ENCODE data around the gene KLF3.

The KLF3 gene

GRCh38 chr4:38686682-38687081, 22.7 kb downstream of the KLF3 start:
- in situ Hi-C loops (cut with HindIII; ENCODE audit: low pct_ligation_motif_present, low pct_unique_long_range_greater_than_20kb, low sequenced_read_pairs): no loop called here
- DNase-seq: no peak

GRCh38 chr4:38687571-38688011, 23.6 kb downstream of the KLF3 start:
- in situ Hi-C loops (cut with HindIII; ENCODE audit: low pct_ligation_motif_present, low pct_unique_long_range_greater_than_20kb, low sequenced_read_pairs): no loop called here
- DNase-seq: no peak

- no peak for DNase-seq
- in situ Hi-C loops (cut with HindIII; ENCODE audit: low pct_ligation_motif_present, low pct_unique_long_range_greater_than_20kb, low sequenced_read_pairs): no loop called here
Observed at GRCh38 chr4:38688676-38689355, 24.8 kb downstream of the KLF3 start.

DNA sequence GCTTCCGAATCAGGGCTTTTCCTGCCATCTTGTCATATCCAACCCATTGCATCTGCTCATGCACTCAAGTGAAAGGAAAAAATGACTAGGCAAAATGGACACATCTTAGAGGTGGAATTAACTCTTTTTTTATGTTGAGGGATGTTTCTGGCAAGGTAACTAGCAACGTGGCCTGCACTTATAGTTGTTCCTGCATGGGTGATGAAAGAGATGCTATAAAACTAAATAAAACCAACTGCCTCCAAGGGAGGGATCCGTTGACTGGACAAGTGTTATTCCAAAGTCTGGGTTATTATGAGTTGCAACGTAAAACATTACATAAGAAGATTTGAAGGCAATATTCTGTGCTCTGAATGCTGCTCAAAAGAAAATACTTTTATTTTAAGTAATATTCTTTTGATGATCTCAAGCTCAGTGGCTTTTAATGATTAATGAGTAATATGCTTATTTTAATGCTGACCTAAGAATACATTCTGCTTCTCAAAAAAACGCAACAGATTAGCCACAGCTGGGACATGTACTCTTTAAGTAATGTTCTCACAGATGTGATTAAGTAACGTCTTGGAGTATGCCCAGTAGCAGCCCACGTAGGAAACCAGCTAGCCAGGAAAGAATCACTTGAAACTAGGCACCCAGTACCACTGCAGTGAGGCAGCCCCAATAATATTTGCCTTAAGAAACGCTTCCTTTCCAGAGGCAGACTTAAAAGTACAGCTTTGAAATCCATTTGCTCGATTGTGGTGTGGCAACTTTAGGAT, 27.4 kb downstream of the KLF3 start:
- no peak for DNase-seq
- in situ Hi-C loops (cut with HindIII; ENCODE audit: low pct_ligation_motif_present, low pct_unique_long_range_greater_than_20kb, low sequenced_read_pairs): no loop called here

- DNase-seq: no peak
- in situ Hi-C loops (cut with HindIII; ENCODE audit: low pct_ligation_motif_present, low pct_unique_long_range_greater_than_20kb, low sequenced_read_pairs): no loop called here
Observed at GRCh38 chr4:38692421-38692820, 28.4 kb downstream of the KLF3 start.

DNA sequence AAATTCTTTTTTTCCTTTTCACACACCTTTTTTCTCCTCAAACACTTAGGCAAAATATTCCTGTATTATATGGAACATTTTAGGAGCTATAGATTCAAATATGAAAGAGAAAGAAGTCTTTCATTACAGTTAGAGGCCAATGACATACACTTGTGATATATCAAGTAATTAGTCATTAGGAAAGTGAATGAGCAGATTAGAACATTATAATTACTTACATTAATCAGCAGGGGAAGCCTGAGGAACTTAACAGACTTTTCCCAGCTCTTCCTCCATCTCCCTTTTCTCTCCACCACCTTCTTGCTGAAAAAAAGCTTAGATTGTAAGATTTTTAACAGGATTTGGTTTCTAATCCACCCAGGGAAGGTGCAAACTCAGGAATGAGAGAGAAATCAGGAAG, 29.6 kb downstream of the KLF3 start:
- in situ Hi-C loops (cut with HindIII; ENCODE audit: low pct_ligation_motif_present, low pct_unique_long_range_greater_than_20kb, low sequenced_read_pairs): no loop called here
- DNase-seq: no peak

DNA sequence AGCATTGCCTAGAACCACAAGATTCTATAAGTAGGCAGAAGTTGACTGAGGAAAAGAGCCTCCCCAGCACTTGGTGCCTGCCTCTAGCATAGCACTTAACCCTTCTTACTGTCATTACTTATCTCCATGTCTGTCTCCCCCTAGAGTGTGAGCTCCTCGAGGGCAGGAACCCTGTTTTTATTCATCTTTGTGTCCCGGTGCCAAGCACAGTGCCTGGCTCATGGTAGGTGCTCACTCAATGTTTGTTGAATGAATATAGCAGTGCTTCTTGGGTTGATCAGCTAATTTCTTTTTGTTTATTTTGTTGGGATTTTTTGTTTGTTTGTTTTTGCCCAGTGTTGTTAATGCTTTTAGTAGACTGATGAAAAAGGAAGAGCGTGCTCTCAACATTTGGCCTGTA, 30.3 kb downstream of the KLF3 start:
- in situ Hi-C loops (cut with HindIII; ENCODE audit: low pct_ligation_motif_present, low pct_unique_long_range_greater_than_20kb, low sequenced_read_pairs): no loop called here
- no peak for DNase-seq

DNA sequence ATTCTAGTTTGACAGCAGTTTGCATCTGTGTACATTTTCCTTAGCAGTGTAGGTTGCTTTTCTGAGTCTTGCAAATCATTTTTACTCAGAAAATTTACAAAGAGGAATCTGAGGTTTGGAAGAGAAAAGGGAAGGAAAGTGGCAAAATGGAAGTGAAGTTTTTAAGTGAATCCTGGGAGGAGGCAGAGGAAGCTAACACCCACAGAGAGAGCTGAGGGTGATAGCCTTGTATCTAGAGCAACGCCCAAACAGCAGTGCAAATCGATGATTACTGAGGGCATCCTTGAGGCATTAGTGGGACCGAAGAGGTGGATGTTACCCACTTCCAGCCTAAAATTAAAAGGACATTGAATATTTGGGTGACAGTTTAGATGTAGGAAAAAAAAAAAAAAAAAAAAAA, 31.8 kb downstream of the KLF3 start:
- no peak for DNase-seq
- in situ Hi-C loops (cut with HindIII; ENCODE audit: low pct_ligation_motif_present, low pct_unique_long_range_greater_than_20kb, low sequenced_read_pairs): no loop called here

- DNase-seq: no peak
- in situ Hi-C loops (cut with HindIII; ENCODE audit: low pct_ligation_motif_present, low pct_unique_long_range_greater_than_20kb, low sequenced_read_pairs): no loop called here
Observed at GRCh38 chr4:38696697-38697096, 32.7 kb downstream of the KLF3 start.

DNA sequence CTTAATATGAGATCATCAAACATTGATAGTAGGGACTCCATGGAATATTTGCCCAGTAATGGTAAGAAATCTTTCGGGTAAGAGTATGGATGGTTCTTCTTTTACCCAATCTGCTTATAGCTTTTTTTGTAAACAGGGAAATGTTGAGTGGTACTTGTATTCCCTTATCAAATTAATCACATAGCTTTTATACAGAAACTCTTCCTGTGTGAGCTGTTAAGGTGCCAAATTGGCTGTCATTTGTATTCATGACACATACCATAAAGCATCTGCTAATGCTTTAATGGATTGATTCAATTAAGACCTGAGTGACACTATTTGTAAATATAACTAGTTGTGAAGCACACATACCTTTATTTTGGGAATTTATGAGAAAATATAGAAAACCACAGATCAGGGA, 34.2 kb downstream of the KLF3 start:
- no peak for DNase-seq
- in situ Hi-C loops (cut with HindIII; ENCODE audit: low pct_ligation_motif_present, low pct_unique_long_range_greater_than_20kb, low sequenced_read_pairs): no loop called here

- DNase-seq: no peak
- in situ Hi-C loops (cut with HindIII; ENCODE audit: low pct_ligation_motif_present, low pct_unique_long_range_greater_than_20kb, low sequenced_read_pairs): no loop called here
Observed at GRCh38 chr4:38699112-38699511, 35.1 kb downstream of the KLF3 start.

- no peak for DNase-seq
- in situ Hi-C loops (cut with HindIII; ENCODE audit: low pct_ligation_motif_present, low pct_unique_long_range_greater_than_20kb, low sequenced_read_pairs): no loop called here
Observed at GRCh38 chr4:38703635-38704034, 39.6 kb downstream of the KLF3 start.

DNA sequence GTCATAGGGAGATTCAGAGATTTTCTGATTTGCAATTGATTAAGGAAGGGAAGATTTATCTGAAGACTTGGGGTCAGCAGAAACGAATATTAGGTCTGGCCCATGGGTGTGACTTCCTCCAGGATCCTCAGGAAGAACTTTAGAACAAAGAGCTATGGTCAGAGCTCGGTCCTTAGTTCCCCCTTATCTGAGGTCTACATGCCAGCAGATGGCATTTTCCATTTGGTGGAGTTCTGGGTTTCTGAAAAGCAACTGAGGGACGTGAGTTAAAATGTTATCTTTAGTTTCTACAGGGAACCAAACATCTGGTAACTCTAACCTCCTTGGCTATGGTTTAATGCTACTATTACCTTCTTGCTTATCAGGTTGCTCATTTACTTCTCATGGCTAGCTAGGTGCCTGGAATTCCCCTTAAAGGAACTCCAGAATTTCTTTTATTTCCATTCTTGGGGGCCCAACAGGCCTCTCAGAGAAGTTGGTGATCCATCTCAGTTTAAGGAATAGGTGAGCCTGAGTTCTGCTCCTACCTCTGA, 40.7 kb downstream of the KLF3 start:
- no peak for DNase-seq
- in situ Hi-C loops (cut with HindIII; ENCODE audit: low pct_ligation_motif_present, low pct_unique_long_range_greater_than_20kb, low sequenced_read_pairs): no loop called here

DNA sequence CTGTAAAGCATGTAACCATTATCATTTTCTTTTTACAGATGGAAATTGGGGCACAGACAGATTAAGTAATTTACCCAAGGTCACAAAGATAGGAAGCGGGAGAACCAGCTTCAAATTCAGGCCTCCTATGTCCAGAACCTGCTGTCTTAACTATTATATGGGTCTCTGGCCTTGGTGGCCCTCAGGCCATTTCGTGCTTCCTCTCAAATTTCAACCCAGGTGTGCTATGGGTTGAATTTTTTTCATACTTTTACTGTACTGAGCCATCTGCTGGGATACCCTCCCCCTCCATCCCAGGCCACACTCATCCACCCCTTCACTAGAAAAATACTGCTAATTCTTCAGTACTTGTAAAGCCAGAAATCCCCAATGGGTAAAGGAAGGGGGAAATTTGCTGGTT, 42.3 kb downstream of the KLF3 start:
- in situ Hi-C loops (cut with HindIII; ENCODE audit: low pct_ligation_motif_present, low pct_unique_long_range_greater_than_20kb, low sequenced_read_pairs): no loop called here

DNA sequence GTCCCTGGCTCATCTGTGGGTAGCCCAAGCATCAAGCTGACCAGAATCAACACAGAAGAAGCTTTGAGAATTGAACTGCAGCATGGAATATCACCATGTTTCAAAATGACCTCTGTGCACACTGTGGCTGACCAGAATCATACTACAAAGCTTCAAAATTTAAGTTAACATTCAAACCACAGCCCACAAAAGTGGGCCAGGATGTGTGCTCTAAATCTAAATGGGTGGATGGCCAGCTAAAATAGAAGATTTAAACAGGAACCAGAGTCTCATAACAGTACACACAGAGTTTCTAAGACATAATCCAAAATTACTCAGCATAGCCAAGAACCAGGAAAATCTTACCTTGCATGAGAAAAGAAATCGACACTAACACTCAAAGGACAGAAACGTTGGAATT, 46.1 kb downstream of the KLF3 start:
- DNase-seq: no peak
- in situ Hi-C loops (cut with HindIII; ENCODE audit: low pct_ligation_motif_present, low pct_unique_long_range_greater_than_20kb, low sequenced_read_pairs): no loop called here

More for the DNA sequence above, 42.3 kb downstream of the KLF3 start:
- no peak for DNase-seq

GRCh38 chr4:38711066-38711465, 47.1 kb downstream of the KLF3 start:
- in situ Hi-C loops (cut with HindIII; ENCODE audit: low pct_ligation_motif_present, low pct_unique_long_range_greater_than_20kb, low sequenced_read_pairs): no loop called here
- no peak for DNase-seq

GRCh38 chr4:38715050-38715449, 51.1 kb downstream of the KLF3 start:
- in situ Hi-C loops (cut with HindIII; ENCODE audit: low pct_ligation_motif_present, low pct_unique_long_range_greater_than_20kb, low sequenced_read_pairs): no loop called here
- no peak for DNase-seq

DNA sequence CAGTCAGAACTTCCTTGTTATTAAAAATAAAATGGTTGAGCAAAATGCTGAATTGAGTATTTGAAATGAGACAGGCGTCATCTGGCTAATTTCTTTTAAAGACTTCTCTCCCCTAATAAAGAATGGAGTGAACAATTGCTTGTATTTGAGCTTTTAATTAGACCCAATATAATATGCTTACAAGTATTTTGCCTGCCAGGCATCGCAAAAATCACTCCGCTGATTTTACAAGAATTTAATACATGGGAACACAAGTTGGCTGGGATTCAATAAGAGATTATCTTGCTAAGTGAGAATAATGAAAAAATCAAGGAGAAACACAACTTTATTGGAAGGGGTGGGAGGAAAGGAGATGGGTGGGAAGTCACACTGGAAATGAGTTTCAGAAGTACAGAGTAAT, 52.3 kb downstream of the KLF3 start:
- DNase-seq: no peak
- in situ Hi-C loops (cut with HindIII; ENCODE audit: low pct_ligation_motif_present, low pct_unique_long_range_greater_than_20kb, low sequenced_read_pairs): no loop called here

GRCh38 chr4:38717604-38718003, 53.6 kb downstream of the KLF3 start:
- DNase-seq: no peak
- in situ Hi-C loops (cut with HindIII; ENCODE audit: low pct_ligation_motif_present, low pct_unique_long_range_greater_than_20kb, low sequenced_read_pairs): no loop called here

DNA sequence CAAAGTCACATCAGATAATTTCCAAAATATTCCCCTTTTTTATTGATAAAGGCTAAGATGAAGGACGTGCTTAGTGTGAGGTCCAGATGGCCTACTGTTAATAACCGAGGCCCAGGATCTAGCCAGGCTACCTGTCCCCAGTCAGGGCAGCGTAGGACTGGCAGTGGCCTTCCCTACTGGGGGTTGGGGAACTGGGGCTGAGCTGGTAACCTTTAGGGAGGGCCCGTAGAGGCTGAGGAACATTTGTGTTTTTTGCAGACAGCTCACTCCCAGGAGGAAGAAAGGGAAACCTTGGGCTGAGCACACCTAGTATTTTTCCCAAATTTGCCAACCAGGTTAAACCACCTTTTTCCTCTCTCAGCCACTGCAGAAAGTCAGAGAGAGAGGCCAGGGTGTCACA, 59.1 kb downstream of the KLF3 start:
- in situ Hi-C loops (cut with HindIII; ENCODE audit: low pct_ligation_motif_present, low pct_unique_long_range_greater_than_20kb, low sequenced_read_pairs): no loop called here
- no peak for DNase-seq

Measured in ACHN (cell line).